Endothelial cell of umbilical vein (primary cell): ENCODE data around the gene CD101.

Experiments
- CTCF ChIP-seq, 2 donors: IDR thresholded peaks; 1 replicate in 1 of 2; 2 replicates in 1 of 2; pipeline ENCODE4 v1.5.1; 2011; ENCODE audit warnings: low read length in 2 of 2, mild to moderate bottlenecking in 2 of 2, moderate library complexity in 2 of 2, control low read depth in 1 of 2, inconsistent platforms in 1 of 2, low read depth in 1 of 2; ENCODE audit not compliant: insufficient read depth in 1 of 2; ENCODE audit errors: extremely low read depth in 1 of 2
- EZH2 ChIP-seq: IDR thresholded peaks from 2 replicates; pipeline ENCODE4 v1.6.1; 2012; ENCODE audit warnings: borderline replicate concordance, low read depth, mild to moderate bottlenecking, moderate library complexity, low read length, inconsistent platforms; ENCODE audit not compliant: severe bottlenecking
- MYC ChIP-seq: IDR thresholded peaks from one replicate; pipeline ENCODE4 v1.6.1; 2011; ENCODE audit warnings: mild to moderate bottlenecking, low read depth, low read length
- POLR2A ChIP-seq: IDR thresholded peaks from 2 replicates; pipeline ENCODE4 v1.6.1; 2012; ENCODE audit warnings: low read depth, mild to moderate bottlenecking, control low read depth, low read length

- TF ChIP-seq POLR2A = no peak
- no peak for TF ChIP-seq MYC
- no peak for TF ChIP-seq CTCF (IDR thresholded peaks at IDR 0.05; ENCODE audit: extremely low read depth in 1 of 2, insufficient read depth in 1 of 2, low read depth in 1 of 2, low read length in 2 of 2)
- TF ChIP-seq EZH2 = no peak
Measured at GRCh38 chr1:117076648-117077047, 75.1 kb downstream of the CD101 start.
